Astrocyte (in vitro differentiated cells and primary cell): Measurements from ENCODE around the gene PIK3C2G.

Source experiments
- CTCF ChIP-seq: IDR thresholded peaks from 2 replicates; pipeline ENCODE4 v1.5.1; 2011; ENCODE audit warnings: low read depth, mild to moderate bottlenecking, inconsistent platforms, low read length, moderate library complexity; ENCODE audit not compliant: insufficient read depth
- EZH2 ChIP-seq: IDR thresholded peaks from 2 replicates; pipeline ENCODE4 v1.6.1; 2012; ENCODE audit warnings: mild to moderate bottlenecking, low read length, inconsistent platforms; ENCODE audit not compliant: insufficient read depth

GRCh38 chr12:18681818-18682217 is 420.5 kb downstream of the PIK3C2G start:
- TF ChIP-seq CTCF, result no peak
- no peak for TF ChIP-seq EZH2
